GM12878 (cell line): ENCODE results near the gene RFC4. TPM values are rescaled to one million over a fixed set of nuclear protein-coding genes. Genes with fewer than 3 reads are reported as not detected.

Experiments
- ATF3 ChIP-seq: IDR thresholded peaks from 2 replicates; pipeline ENCODE4 v1.6.1; 2011; ENCODE audit warnings: low read depth, mild to moderate bottlenecking, low read length, moderate library complexity, borderline replicate concordance; ENCODE audit errors: extremely low read depth
- ATF7 ChIP-seq: fragments of 450-650 bp; IDR thresholded peaks from 2 replicates; pipeline ENCODE4 v1.6.1; 2016; ENCODE audit warnings: low read depth, mild to moderate bottlenecking
- BACH1 ChIP-seq: fragments of 450-650 bp; IDR thresholded peaks from 2 replicates; pipeline ENCODE4 v1.6.1; 2017; ENCODE audit warnings: mild to moderate bottlenecking, borderline replicate concordance
- BHLHE40 ChIP-seq, 2 experiments: fragments of 450-650 bp in 1 of 2; IDR thresholded peaks; 2 replicates each; pipeline ENCODE4 v1.6.1; 2011 to 2017; ENCODE audit warnings: low read depth in 2 of 2, borderline replicate concordance in 1 of 2, improper control_type of control experiment in 1 of 2, low read length in 1 of 2, mild to moderate bottlenecking in 1 of 2
- CHD1 ChIP-seq: IDR thresholded peaks from 2 replicates; pipeline ENCODE4 v1.6.1; 2012; ENCODE audit warnings: low read depth, low read length, improper control_type of control experiment
- CHD4 ChIP-seq: fragments of 200-600 bp; sonication (generic); IDR thresholded peaks from 2 replicates; pipeline ENCODE4 v1.6.1; 2016; ENCODE audit warnings: mild to moderate bottlenecking
- CREM ChIP-seq: IDR thresholded peaks from 2 replicates; pipeline ENCODE4 v1.6.1; 2014; ENCODE audit warnings: antibody characterized with exemption, low read depth
- HDAC2 ChIP-seq: fragments of 200-600 bp; sonication (generic); IDR thresholded peaks from 2 replicates; pipeline ENCODE4 v1.6.1; 2017
- IKZF1 ChIP-seq: fragments of 450-650 bp; conservative IDR thresholded peaks from 2 replicates; pipeline ENCODE4 v1.6.1; 2017; ENCODE audit warnings: antibody characterized with exemption, mild to moderate bottlenecking
- KAT2A ChIP-seq: conservative IDR thresholded peaks from 2 replicates; pipeline ENCODE4 v1.6.1; 2011; ENCODE audit warnings: low read depth, low read length; ENCODE audit not compliant: control insufficient read depth
- MLLT1 ChIP-seq: fragments of 450-650 bp; IDR thresholded peaks from 2 replicates; pipeline ENCODE4 v1.6.1; 2016; ENCODE audit warnings: mild to moderate bottlenecking
- NRF1 ChIP-seq: conservative IDR thresholded peaks from 2 replicates; pipeline ENCODE4 v1.6.1; 2011; ENCODE audit warnings: mild to moderate bottlenecking, low read depth, low read length, improper control_type of control experiment
- PML ChIP-seq: IDR thresholded peaks from 2 replicates; pipeline ENCODE4 v1.6.1; 2012; ENCODE audit warnings: low read length, inconsistent platforms
- RB1 ChIP-seq: fragments of 450-650 bp; formaldehyde crosslinking; IDR thresholded peaks from 2 replicates; pipeline ENCODE4 v1.6.1; 2017; ENCODE audit warnings: mild to moderate bottlenecking, borderline replicate concordance
- RBBP5 ChIP-seq: fragments of 200-600 bp; sonication (generic); conservative IDR thresholded peaks from 2 replicates; pipeline ENCODE4 v1.6.1; 2016
- RUNX3 ChIP-seq: IDR thresholded peaks from 2 replicates; pipeline ENCODE4 v1.6.1; 2012; ENCODE audit warnings: low read length, inconsistent platforms
- SMAD1 ChIP-seq: fragments of 450-650 bp; IDR thresholded peaks from 2 replicates; pipeline ENCODE4 v1.6.1; 2018; ENCODE audit warnings: mild to moderate bottlenecking, low read depth; ENCODE audit not compliant: partially characterized antibody
- SMC3 ChIP-seq: IDR thresholded peaks from 2 replicates; pipeline ENCODE4 v1.6.1; 2011; ENCODE audit warnings: low read length, improper control_type of control experiment, borderline replicate concordance
- SREBF2 ChIP-seq: IDR thresholded peaks from 2 replicates; pipeline ENCODE4 v1.6.1; 2012; ENCODE audit warnings: mild to moderate bottlenecking, low read length
- SUZ12 ChIP-seq: fragments of 200-600 bp; sonication (generic); IDR thresholded peaks from one replicate; pipeline ENCODE4 v1.6.1; 2018; ENCODE audit warnings: antibody characterized with exemption, mild to moderate bottlenecking; ENCODE audit not compliant: unreplicated experiment
- ZBTB11 ChIP-seq: fragments of 450-650 bp; formaldehyde crosslinking; IDR thresholded peaks from 2 replicates; pipeline ENCODE4 v1.5.0; 2022; ENCODE audit warnings: mild to moderate bottlenecking, missing genetic modification characterization
- ZBTB40 ChIP-seq: fragments of 450-650 bp; IDR thresholded peaks from 2 replicates; pipeline ENCODE4 v1.6.1; 2016; ENCODE audit warnings: mild to moderate bottlenecking, moderate library complexity, borderline replicate concordance
- ZNF622 ChIP-seq: fragments of 450-650 bp; IDR thresholded peaks from 2 replicates; pipeline ENCODE4 v1.6.1; 2017; ENCODE audit warnings: mild to moderate bottlenecking, inconsistent platforms
- polyA plus RNA-seq, 11 experiments: library from polyadenylated mRNA; depleted of rRNA in 4 of 11; unstranded in 6 of 11; stranded (reverse) in 5 of 11; fragments of >200 nt; fragmentation: Nextera tagmentation in 4 of 11; fragmentation: Illumina TruSeq in 1 of 11; extraction: Ambion mirVana in 4 of 11; extraction: Trizol in 1 of 11; gene quantifications; 1 replicate in 1 of 11; 2 replicates in 10 of 11; pipeline versions ENCODE4 v1.2.1 to v1.2.3, GENCODE V29; 2011 to 2016; ENCODE audit warnings: inconsistent platforms in 2 of 11, missing spikeins in 2 of 11, low read depth in 1 of 11
- total RNA-seq, 4 experiments: library from RNA; depleted of rRNA in 3 of 4; stranded (reverse); fragments of >200 nt in 3 of 4; fragmentation: Illumina TruSeq in 1 of 4; extraction: Trizol in 1 of 4; gene quantifications; 2 replicates each; pipeline versions ENCODE4 v1.2.1 to v1.2.3, GENCODE V29; 2013 to 2021

The RFC4 gene
- total and polyA plus RNA-seq, 10 of the 15 experiments (the other 5 are each of a cell fraction or from before 2014, with no cell fraction given), result 49.1 to 144 (median 112) TPM

- TF ChIP-seq IKZF1 (peak; percentile 83), ATF3 (no peak), SMC3 (0 out of 2 replicates have a peak, but pooled peaks have one; percentile 1), NRF1 (no peak), ATF7 (peak; percentile 79), PML (peak; percentile 100), BACH1 (peak; percentile 30), RBBP5 (0 out of 2 replicates have a peak, but pooled peaks have one; percentile 18), SUZ12 (no peak), RB1 (peak; percentile 97), MLLT1 (peak; percentile 98), ZNF622 (no peak), RUNX3 (peak; percentile 85), KAT2A (no peak), SMAD1 (peak; percentile 97), ZBTB40 (peak; percentile 82), CHD1 (peak; percentile 89), SREBF2 (no peak), CHD4 (no peak), HDAC2 (no peak), CREM (peak; percentile 67), BHLHE40 (IDR thresholded peaks at IDR 0.05; ENCODE audit: borderline replicate concordance in 1 of 2, low read depth in 2 of 2, low read length in 1 of 2) (peak; percentile 42 to 60; a peak in 3 of 4 replicates), ZBTB11 (CRISPR knock-in tag) (no peak)
Observed at GRCh38 chr3:186783058-186783730, 23.1 kb downstream of the RFC4 start, which contains the start of gene EIF4A2 (continued).
